Type B pancreatic cell (in vitro differentiated cells): ENCODE measurements around the gene FGA. TPM values are rescaled to one million over a fixed set of nuclear protein-coding genes. Genes with fewer than 3 reads are reported as not detected.

ENCODE experiments used
- DNase-seq: peaks from one replicate; pipeline ENCODE4 v3.0.0; 2021; ENCODE audit warnings: mixed read lengths; ENCODE audit not compliant: unreplicated experiment; ENCODE audit errors: extremely low spot score
- H3K27ac Mint-ChIP-seq: 2 replicates; pipeline ENCODE4 v1.8.0; 2021; ENCODE audit warnings: mild to moderate bottlenecking, mixed read lengths
- H3K27me3 Mint-ChIP-seq: 2 replicates; pipeline ENCODE4 v1.8.0; 2021; ENCODE audit warnings: mixed read lengths
- H3K36me3 Mint-ChIP-seq: 2 replicates; pipeline ENCODE4 v1.8.0; 2021; ENCODE audit warnings: mixed read lengths
- H3K4me1 Mint-ChIP-seq: one replicate; pipeline ENCODE4 v1.8.0; 2021; ENCODE audit warnings: mixed read lengths; ENCODE audit not compliant: unreplicated experiment
- H3K4me3 Mint-ChIP-seq: 2 replicates; pipeline ENCODE4 v1.8.0; 2021; ENCODE audit warnings: mild to moderate bottlenecking, mixed read lengths
- H3K9me3 Mint-ChIP-seq: 2 replicates; pipeline ENCODE4 v1.8.0; 2021; ENCODE audit warnings: mixed read lengths
- CTCF ChIP-seq: fragments of 200-600 bp; sonication (generic); conservative IDR thresholded peaks from 2 replicates; pipeline ENCODE4 v1.5.0; 2021; ENCODE audit warnings: antibody characterized with exemption, mild to moderate bottlenecking
- total RNA-seq: library from RNA; stranded (reverse); gene quantifications from 2 replicates; pipeline ENCODE4 v1.2.1, GENCODE V29; 2021; ENCODE audit warnings: low replicate concordance

The FGA gene
- total RNA-seq, 1 donor from 2014 or later: 13.4 TPM

- Mint-ChIP-seq H3K27ac (no peak overlapping the region), H3K4me3 (no peak overlapping the region), H3K27me3 (no peaks in the 10 kb centered on the region), H3K36me3 (peaks cover 36% of the 10 kb centered on the region), H3K9me3 (no peaks in the 10 kb centered on the region), H3K4me1 (peaks cover 13% of the 10 kb centered on the region)
- no peak for DNase-seq
- peak; percentile 48 for TF ChIP-seq CTCF
Measured at GRCh38 chr4:154545689-154546088, 44.9 kb downstream of the FGA start.

GRCh38 chr4:154542271-154542879 is 48.2 kb downstream of the FGA start:
- no peak overlapping the region for H3K27ac Mint-ChIP-seq
- H3K4me3 Mint-ChIP-seq: no peak overlapping the region
- DNase-seq: no peak
- TF ChIP-seq CTCF: no peak
- H3K27me3 Mint-ChIP-seq: no peaks in the 10 kb centered on the region
- H3K36me3 Mint-ChIP-seq: peaks cover 50% of the 10 kb centered on the region
- no peaks in the 10 kb centered on the region for H3K4me1 Mint-ChIP-seq
- H3K9me3 Mint-ChIP-seq: no peaks in the 10 kb centered on the region

Other genes starting within 250 kb of the FGA start
- gene DCHS2, start 98.9 kb downstream of the FGA start, total RNA-seq: 0.76 and 1.8 TPM in 2 replicates
- gene PLRG1, start 40.3 kb downstream of the FGA start, total RNA-seq: 92.9 and 95.7 TPM in 2 replicates
- 32.8 and 199 TPM in 2 replicates for gene FGB, start 27.7 kb downstream of the FGA start, total RNA-seq
- 9.8 and 127 TPM in 2 replicates for gene FGG, start 21.9 kb upstream of the FGA start, total RNA-seq
- gene LRAT, start 153.3 kb upstream of the FGA start, total RNA-seq: 7.2 and 7.4 TPM in 2 replicates
- gene RBM46, start 190.5 kb upstream of the FGA start, total RNA-seq: 0.24 and 0.57 TPM in 2 replicates